ENCODE measurements around the gene ELOB. TPM values are rescaled to one million over a fixed set of nuclear protein-coding genes. Genes with fewer than 3 reads are reported as not detected.

The ELOB gene
- total and polyA plus RNA-seq, 2 of the 13 experiments (the other 11 are each of a cell fraction or from before 2014, with no cell fraction given), result 208 to 225 TPM

GRCh38 chr16:2777231-2777902 is at the start of gene ELOB (continued):
- TF ChIP-seq PHF21A (CRISPR knock-in tag; IDR thresholded peaks at IDR 0.05), result no peak
- no peak; the same call in 1 of the 2 replicates for TF ChIP-seq SIN3A (IDR thresholded peaks at IDR 0.05; ENCODE audit: borderline replicate concordance, low read depth, low read length)
- TF ChIP-seq DNMT1 (CRISPR knock-in tag; IDR thresholded peaks at IDR 0.05), result 0 out of 2 replicates have a peak, but pooled peaks have one; percentile 45
- TF ChIP-seq ZFYVE20 (CRISPR knock-in tag; IDR thresholded peaks at IDR 0.05; ENCODE audit: borderline replicate concordance, low read depth), result no peak
- TF ChIP-seq THAP8 (CRISPR knock-in tag; IDR thresholded peaks at IDR 0.05; ENCODE audit: borderline replicate concordance), result no peak
- no peak for TF ChIP-seq MAF1 (CRISPR knock-in tag; IDR thresholded peaks at IDR 0.05; ENCODE audit: borderline replicate concordance)
- TF ChIP-seq, protein P1, sequence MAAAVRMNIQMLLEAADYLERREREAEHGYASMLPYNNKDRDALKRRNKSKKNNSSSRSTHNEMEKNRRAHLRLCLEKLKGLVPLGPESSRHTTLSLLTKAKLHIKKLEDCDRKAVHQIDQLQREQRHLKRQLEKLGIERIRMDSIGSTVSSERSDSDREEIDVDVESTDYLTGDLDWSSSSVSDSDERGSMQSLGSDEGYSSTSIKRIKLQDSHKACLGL (CRISPR knock-in tag; IDR thresholded peaks at IDR 0.05), result peak; percentile 25; the same call in 1 of the 2 replicates
- TF ChIP-seq, protein P2, sequence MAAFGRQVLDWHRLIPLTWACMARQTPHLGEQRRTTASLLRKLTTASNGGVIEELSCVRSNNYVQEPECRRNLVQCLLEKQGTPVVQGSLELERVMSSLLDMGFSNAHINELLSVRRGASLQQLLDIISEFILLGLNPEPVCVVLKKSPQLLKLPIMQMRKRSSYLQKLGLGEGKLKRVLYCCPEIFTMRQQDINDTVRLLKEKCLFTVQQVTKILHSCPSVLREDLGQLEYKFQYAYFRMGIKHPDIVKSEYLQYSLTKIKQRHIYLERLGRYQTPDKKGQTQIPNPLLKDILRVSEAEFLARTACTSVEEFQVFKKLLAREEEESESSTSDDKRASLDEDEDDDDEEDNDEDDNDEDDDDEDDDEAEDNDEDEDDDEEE (CRISPR knock-in tag; IDR thresholded peaks at IDR 0.05), result no peak
- no peak for TF ChIP-seq MNT (IDR thresholded peaks at IDR 0.05)
- no peak for TF ChIP-seq CBX5 (CRISPR knock-in tag; IDR thresholded peaks at IDR 0.05; ENCODE audit: borderline replicate concordance)
- no peak for TF ChIP-seq TRIM24 (CRISPR knock-in tag; IDR thresholded peaks at IDR 0.05)
- no peak for TF ChIP-seq TOE1 (CRISPR knock-in tag; IDR thresholded peaks at IDR 0.05)
- no peak for TF ChIP-seq ZSCAN12 (CRISPR knock-in tag; IDR thresholded peaks at IDR 0.05)
- TF ChIP-seq CHCHD3 (CRISPR knock-in tag; IDR thresholded peaks at IDR 0.05), result no peak
- 0 out of 2 replicates have a peak, but pooled peaks have one; percentile 35 for TF ChIP-seq KLF6 (CRISPR knock-in tag; IDR thresholded peaks at IDR 0.05)
- TF ChIP-seq ZNF557 (CRISPR knock-in tag; IDR thresholded peaks at IDR 0.05), result no peak
- TF ChIP-seq E2F1 (CRISPR knock-in tag; IDR thresholded peaks at IDR 0.05), result no peak
- peak; percentile 62; the same call in 1 of the 2 replicates for TF ChIP-seq SALL2 (CRISPR knock-in tag; IDR thresholded peaks at IDR 0.05)
- TF ChIP-seq ZFX (CRISPR knock-in tag; IDR thresholded peaks at IDR 0.05; ENCODE audit: low read depth), result peak; percentile 72
- TF ChIP-seq NFRKB (IDR thresholded peaks at IDR 0.05), result peak; percentile 90
- no peak for TF ChIP-seq ZNF790 (CRISPR knock-in tag; IDR thresholded peaks at IDR 0.05; ENCODE audit: borderline replicate concordance)
- no peak for TF ChIP-seq NCOA2 (CRISPR knock-in tag; IDR thresholded peaks at IDR 0.05)
- 0 out of 2 replicates have a peak, but pooled peaks have one; percentile 20 for TF ChIP-seq FOXO1 (CRISPR knock-in tag; IDR thresholded peaks at IDR 0.05)
- no peak for TF ChIP-seq ZNF235 (CRISPR knock-in tag; IDR thresholded peaks at IDR 0.05; ENCODE audit: borderline replicate concordance)
- peak; percentile 50; the same call in 1 of the 2 replicates for TF ChIP-seq REPIN1 (CRISPR knock-in tag; IDR thresholded peaks at IDR 0.05; ENCODE audit: borderline replicate concordance, low read depth)
- TF ChIP-seq PAX8 (CRISPR knock-in tag; IDR thresholded peaks at IDR 0.05; ENCODE audit: borderline replicate concordance), result peak; percentile 88; the same call in 1 of the 2 replicates
- no peak for TF ChIP-seq EZH2 (conservative IDR thresholded peaks at IDR 0.05; ENCODE audit: low read depth, low read length)

Measured in HepG2 (cell line).